ENCODE measurements around the gene CRYBG1.

The CRYBG1 gene

DNA sequence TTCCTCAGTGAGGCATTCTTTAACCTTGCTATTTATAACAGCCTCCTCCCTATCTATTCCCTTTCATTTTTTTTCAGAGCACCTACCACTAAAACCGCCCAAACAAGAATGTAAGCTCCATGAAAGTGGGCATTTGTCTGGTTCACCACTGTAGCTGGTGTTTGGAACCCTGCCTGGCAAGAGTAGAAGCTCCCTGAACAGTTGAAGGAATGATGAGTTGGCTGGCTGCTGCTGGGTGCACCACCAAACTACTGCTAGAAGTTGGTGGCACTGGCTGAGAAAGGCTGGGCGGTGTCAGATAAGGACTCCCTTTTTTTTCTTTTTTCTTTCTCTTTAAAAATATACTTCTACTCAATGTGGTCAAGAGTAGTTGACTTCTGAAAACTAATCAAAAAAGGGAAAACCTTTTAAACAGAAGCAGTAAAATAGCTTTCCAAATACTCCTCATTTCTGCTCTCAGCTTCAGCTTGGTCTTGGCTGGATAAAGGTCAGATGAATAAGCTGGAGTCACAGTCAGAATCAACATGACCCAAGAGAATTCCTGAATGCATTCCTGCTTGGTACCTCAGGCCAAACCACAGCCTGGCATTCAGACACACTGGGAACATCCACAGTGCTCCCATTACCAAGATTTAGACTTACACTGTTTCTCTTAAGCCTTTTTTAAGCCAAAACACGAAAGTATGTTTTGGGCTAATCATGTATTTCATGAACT is 230.8 kb downstream of the CRYBG1 start:
- no peak for TF ChIP-seq EZH2phosphoT487 (IDR thresholded peaks at IDR 0.05; ENCODE audit: borderline replicate concordance)
- TF ChIP-seq, protein P1, sequence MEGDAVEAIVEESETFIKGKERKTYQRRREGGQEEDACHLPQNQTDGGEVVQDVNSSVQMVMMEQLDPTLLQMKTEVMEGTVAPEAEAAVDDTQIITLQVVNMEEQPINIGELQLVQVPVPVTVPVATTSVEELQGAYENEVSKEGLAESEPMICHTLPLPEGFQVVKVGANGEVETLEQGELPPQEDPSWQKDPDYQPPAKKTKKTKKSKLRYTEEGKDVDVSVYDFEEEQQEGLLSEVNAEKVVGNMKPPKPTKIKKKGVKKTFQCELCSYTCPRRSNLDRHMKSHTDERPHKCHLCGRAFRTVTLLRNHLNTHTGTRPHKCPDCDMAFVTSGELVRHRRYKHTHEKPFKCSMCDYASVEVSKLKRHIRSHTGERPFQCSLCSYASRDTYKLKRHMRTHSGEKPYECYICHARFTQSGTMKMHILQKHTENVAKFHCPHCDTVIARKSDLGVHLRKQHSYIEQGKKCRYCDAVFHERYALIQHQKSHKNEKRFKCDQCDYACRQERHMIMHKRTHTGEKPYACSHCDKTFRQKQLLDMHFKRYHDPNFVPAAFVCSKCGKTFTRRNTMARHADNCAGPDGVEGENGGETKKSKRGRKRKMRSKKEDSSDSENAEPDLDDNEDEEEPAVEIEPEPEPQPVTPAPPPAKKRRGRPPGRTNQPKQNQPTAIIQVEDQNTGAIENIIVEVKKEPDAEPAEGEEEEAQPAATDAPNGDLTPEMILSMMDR (conservative IDR thresholded peaks at IDR 0.05; ENCODE audit: low read length), result no peak
- no peaks in the 10 kb centered on the region for H3K9me2 ChIP-seq (replicated peaks; ENCODE audit: low read depth, low read length)
- H3K27me3 ChIP-seq (ENCODE audit: insufficient read depth, low read length, poor library complexity, severe bottlenecking), result no peaks in the 10 kb centered on the region
- H3K79me2 ChIP-seq (ENCODE audit: insufficient read depth, low read length), result no peaks in the 10 kb centered on the region
- H4K20me1 ChIP-seq (ENCODE audit: insufficient read depth, low read length, poor library complexity, severe bottlenecking), result no peaks in the 10 kb centered on the region
- H3F3A ChIP-seq (ENCODE audit: low read depth), result no peaks in the 10 kb centered on the region
- H3K4me3 ChIP-seq (ENCODE audit: low read length, poor library complexity, severe bottlenecking), result no peak overlapping the region
- H2AFZ ChIP-seq (ENCODE audit: low read length), result no peak overlapping the region
- no peak overlapping the region for H3K4me2 ChIP-seq (ENCODE audit: low read depth, low read length, poor library complexity, severe bottlenecking)
- no peak overlapping the region for H3K9ac ChIP-seq (ENCODE audit: low read depth, low read length, poor library complexity, severe bottlenecking)
- H3K4me1 ChIP-seq (ENCODE audit: insufficient read depth, low read length, poor library complexity, severe bottlenecking), result no peaks in the 10 kb centered on the region
- H3K36me3 ChIP-seq (ENCODE audit: insufficient read depth, low read length), result no peaks in the 10 kb centered on the region
- no peaks in the 10 kb centered on the region for H3K9me3 ChIP-seq (ENCODE audit: insufficient read depth, low read depth, low read length)

DNA sequence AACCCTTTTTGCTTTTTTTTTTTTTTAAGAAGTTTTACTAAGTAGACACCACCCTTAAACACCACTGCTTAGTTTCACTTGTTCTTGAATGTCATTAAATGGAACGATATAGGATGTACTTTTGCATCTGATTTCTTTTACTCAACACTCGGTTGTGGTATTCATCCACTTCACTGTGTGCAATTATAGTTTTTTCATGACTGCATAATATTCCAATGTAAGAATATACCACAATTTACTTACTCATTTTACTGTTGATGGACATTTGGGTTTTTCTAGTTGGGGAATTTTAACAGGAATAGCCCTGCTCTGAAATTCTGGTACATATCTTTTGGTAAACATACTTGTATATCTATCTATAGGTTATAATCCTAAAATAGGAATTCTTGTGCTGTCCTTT is 238.9 kb downstream of the CRYBG1 start:
- TF ChIP-seq, protein P1 (conservative IDR thresholded peaks at IDR 0.05; ENCODE audit: low read length), result no peak
- no peak for TF ChIP-seq EZH2phosphoT487 (IDR thresholded peaks at IDR 0.05; ENCODE audit: borderline replicate concordance)
- Histone ChIP-seq H3K4me3 (ENCODE audit: low read length, poor library complexity, severe bottlenecking) (no peak overlapping the region), H3K27me3 (ENCODE audit: insufficient read depth, low read length, poor library complexity, severe bottlenecking) (no peaks in the 10 kb centered on the region), H3K9me2 (replicated peaks; ENCODE audit: low read depth, low read length) (no peaks in the 10 kb centered on the region), H3K4me1 (ENCODE audit: insufficient read depth, low read length, poor library complexity, severe bottlenecking) (peaks cover 34% of the 10 kb centered on the region), H3K9me3 (ENCODE audit: insufficient read depth, low read depth, low read length) (no peaks in the 10 kb centered on the region), H2AFZ (ENCODE audit: low read length) (no peak overlapping the region), H3K9ac (ENCODE audit: low read depth, low read length, poor library complexity, severe bottlenecking) (no peak overlapping the region), H3K4me2 (ENCODE audit: low read depth, low read length, poor library complexity, severe bottlenecking) (no peak overlapping the region), H3F3A (ENCODE audit: low read depth) (no peaks in the 10 kb centered on the region), H4K20me1 (ENCODE audit: insufficient read depth, low read length, poor library complexity, severe bottlenecking) (no peaks in the 10 kb centered on the region), H3K36me3 (ENCODE audit: insufficient read depth, low read length) (no peaks in the 10 kb centered on the region), H3K79me2 (ENCODE audit: insufficient read depth, low read length) (no peaks in the 10 kb centered on the region)

DNA sequence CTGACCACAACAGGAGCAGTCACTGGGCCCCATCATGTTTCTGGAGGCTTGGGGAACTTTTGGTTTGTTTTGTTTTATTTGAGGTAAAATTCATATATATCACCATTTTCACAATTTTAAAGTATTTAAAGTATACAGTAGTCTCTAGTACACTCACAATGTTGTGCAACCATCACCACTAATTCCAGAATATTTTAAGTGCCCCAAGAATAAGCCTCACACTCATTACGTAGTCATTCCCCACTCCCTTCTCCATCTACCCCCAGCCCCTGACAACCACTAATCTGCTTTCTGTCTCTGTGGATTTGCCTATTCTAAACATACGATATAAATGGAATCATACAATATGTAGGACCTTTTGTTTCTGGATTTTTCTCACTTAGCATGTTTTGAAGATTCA is 239.8 kb downstream of the CRYBG1 start:
- H3K79me2 ChIP-seq (ENCODE audit: insufficient read depth, low read length), result no peaks in the 10 kb centered on the region
- no peaks in the 10 kb centered on the region for H3K36me3 ChIP-seq (ENCODE audit: insufficient read depth, low read length)
- H3K9me2 ChIP-seq (replicated peaks; ENCODE audit: low read depth, low read length), result no peaks in the 10 kb centered on the region
- no peak overlapping the region for H3K4me3 ChIP-seq (ENCODE audit: low read length, poor library complexity, severe bottlenecking)
- TF ChIP-seq EZH2phosphoT487 (IDR thresholded peaks at IDR 0.05; ENCODE audit: borderline replicate concordance), result no peak
- TF ChIP-seq, protein P1 (conservative IDR thresholded peaks at IDR 0.05; ENCODE audit: low read length), result no peak
- peaks cover 35% of the 10 kb centered on the region for H3K4me1 ChIP-seq (ENCODE audit: insufficient read depth, low read length, poor library complexity, severe bottlenecking)
- H3K27me3 ChIP-seq (ENCODE audit: insufficient read depth, low read length, poor library complexity, severe bottlenecking), result no peaks in the 10 kb centered on the region
- H3K4me2 ChIP-seq (ENCODE audit: low read depth, low read length, poor library complexity, severe bottlenecking), result no peak overlapping the region
- H3F3A ChIP-seq (ENCODE audit: low read depth), result no peaks in the 10 kb centered on the region
- H3K9ac ChIP-seq (ENCODE audit: low read depth, low read length, poor library complexity, severe bottlenecking), result no peak overlapping the region
- H3K9me3 ChIP-seq (ENCODE audit: insufficient read depth, low read depth, low read length), result no peaks in the 10 kb centered on the region
- H2AFZ ChIP-seq (ENCODE audit: low read length), result no peak overlapping the region
- no peaks in the 10 kb centered on the region for H4K20me1 ChIP-seq (ENCODE audit: insufficient read depth, low read length, poor library complexity, severe bottlenecking)

Data from Loucy (cell line).